CD14-positive monocyte (primary cell): ENCODE data around the gene SLCO4A1. TPM values are rescaled to one million over a fixed set of nuclear protein-coding genes. Genes with fewer than 3 reads are reported as not detected.

Experiments used
- DNase-seq, 3 donors: peaks; one replicate each; pipeline ENCODE4 v3.0.0-alpha.2; 2011 to 2022
- H2AFZ ChIP-seq: 2 replicates; pipeline ENCODE4 v1.6.0; 2012; ENCODE audit warnings: mild to moderate bottlenecking, low read depth, low read length, inconsistent platforms; ENCODE audit not compliant: insufficient read depth, poor library complexity, severe bottlenecking
- H3K27ac ChIP-seq, 2 donors: 1 replicate in 1 of 2; 2 replicates in 1 of 2; pipeline ENCODE4 v1.5.1; 2012 to 2013; ENCODE audit warnings: low read length in 2 of 2, control low read depth in 1 of 2, inconsistent platforms in 1 of 2, low read depth in 1 of 2, mild to moderate bottlenecking in 1 of 2
- H3K27me3 ChIP-seq, 2 donors: one replicate each; pipeline versions ENCODE4 v1.6.0 to v1.6.1; 2011 to 2013; ENCODE audit warnings: low read length in 2 of 2; ENCODE audit not compliant: control insufficient read depth in 2 of 2, insufficient read depth in 2 of 2
- H3K36me3 ChIP-seq, 2 donors: replicated peaks in 1 of 2; 1 replicate in 1 of 2; 2 replicates in 1 of 2; pipeline versions ENCODE4 v1.5.1 to v1.6.1; 2012 to 2013; ENCODE audit warnings: low read length in 2 of 2, control low read depth in 1 of 2, inconsistent platforms in 1 of 2, mild to moderate bottlenecking in 1 of 2; ENCODE audit not compliant: insufficient read depth in 2 of 2, control insufficient read depth in 1 of 2
- H3K4me1 ChIP-seq, 2 donors: 1 replicate in 1 of 2; 2 replicates in 1 of 2; pipeline versions ENCODE4 v1.5.1 to v1.6.1; 2012 to 2013; ENCODE audit warnings: low read length in 2 of 2, control low read depth in 1 of 2, inconsistent platforms in 1 of 2, mild to moderate bottlenecking in 1 of 2, moderate library complexity in 1 of 2; ENCODE audit not compliant: insufficient read depth in 2 of 2, control insufficient read depth in 1 of 2
- H3K4me2 ChIP-seq: replicated peaks from 2 replicates; pipeline ENCODE3; 2012; ENCODE audit warnings: low read length, moderate library complexity, mild to moderate bottlenecking; ENCODE audit not compliant: poor library complexity, severe bottlenecking; ENCODE audit errors: extremely low read depth
- H3K4me3 ChIP-seq, 3 experiments: fragments of 200-600 bp in 1 of 3; sonication (generic) in 1 of 3; replicated peaks in 1 of 3; 1 replicate in 2 of 3; 2 replicates in 1 of 3; pipeline ENCODE4 v1.5.1; 2011 to 2013; ENCODE audit warnings: low read length in 3 of 3, mild to moderate bottlenecking in 3 of 3, control low read depth in 2 of 3, low read depth in 2 of 3, inconsistent platforms in 1 of 3, moderate library complexity in 1 of 3
- H3K79me2 ChIP-seq: 2 replicates; pipeline ENCODE4 v1.6.0; 2012; ENCODE audit warnings: mild to moderate bottlenecking, control low read depth, inconsistent platforms, low read length, moderate library complexity; ENCODE audit not compliant: insufficient read depth
- H3K9ac ChIP-seq: 2 replicates; pipeline ENCODE4 v1.6.0; 2017; ENCODE audit warnings: low read length, mild to moderate bottlenecking; ENCODE audit not compliant: insufficient read depth, poor library complexity, severe bottlenecking
- H3K9me3 ChIP-seq, 2 donors: replicated peaks in 1 of 2; 1 replicate in 1 of 2; 2 replicates in 1 of 2; pipeline versions ENCODE4 v1.5.1 to v1.6.1; 2012 to 2013; ENCODE audit warnings: low read length in 2 of 2, control low read depth in 1 of 2; ENCODE audit not compliant: control insufficient read depth in 1 of 2, insufficient read depth in 1 of 2
- H4K20me1 ChIP-seq: 2 replicates; pipeline ENCODE4 v1.6.0; 2012; ENCODE audit warnings: mild to moderate bottlenecking, low read length, control low read depth, moderate library complexity; ENCODE audit not compliant: insufficient read depth
- H3K27ac Mint-ChIP-seq, 7 donors: one replicate each; pipeline ENCODE4 v1.8.0; 2020; ENCODE audit warnings: mild to moderate bottlenecking in 7 of 7, mixed read lengths in 7 of 7, moderate library complexity in 6 of 7, inconsistent platforms in 2 of 7
- H3K27me3 Mint-ChIP-seq, 3 donors: one replicate each; pipeline ENCODE4 v1.8.0; 2021 to 2022; ENCODE audit warnings: low read depth in 3 of 3, mild to moderate bottlenecking in 3 of 3, mixed read lengths in 3 of 3, moderate library complexity in 3 of 3, inconsistent platforms in 1 of 3
- H3K36me3 Mint-ChIP-seq, 2 donors: one replicate each; pipeline ENCODE4 v1.8.0; 2020; ENCODE audit warnings: mixed read lengths in 2 of 2, inconsistent platforms in 1 of 2, mild to moderate bottlenecking in 1 of 2
- H3K4me1 Mint-ChIP-seq: one replicate; pipeline ENCODE4 v1.8.0; 2020; ENCODE audit warnings: mild to moderate bottlenecking, mixed read lengths
- H3K4me3 Mint-ChIP-seq, 2 donors: one replicate each; pipeline ENCODE4 v1.8.0; 2020; ENCODE audit warnings: mild to moderate bottlenecking in 2 of 2, mixed read lengths in 2 of 2, moderate library complexity in 1 of 2
- H3K9me3 Mint-ChIP-seq, 7 donors: one replicate each; pipeline ENCODE4 v1.8.0; 2020 to 2022; ENCODE audit warnings: mixed read lengths in 7 of 7, mild to moderate bottlenecking in 6 of 7, moderate library complexity in 6 of 7, inconsistent platforms in 2 of 7
- WGBS: methylation state at CpG from one replicate; pipeline ENCODE4 v1.1.5; 2013; ENCODE audit warnings: missing lambda C conversion rate; ENCODE audit not compliant: insufficient coverage; 5-methylcytosine and 5-hydroxymethylcytosine counted together
- intact Hi-C, 2 donors: fragments of 100-400 bp; cut with micrococcal nuclease; formaldehyde crosslinking; loops; one replicate each; pipeline versions ENCODE4 v1.15.0 to v1.15.1; 2023
- polyA plus RNA-seq, 3 donors: library from polyadenylated mRNA; depleted of rRNA in 1 of 3; unstranded in 2 of 3; stranded (reverse) in 1 of 3; fragments of 300-500 nt in 2 of 3; fragments of >200 nt in 1 of 3; fragmentation: Illumina TruSeq in 2 of 3; gene quantifications; 1 replicate in 2 of 3; 2 replicates in 1 of 3; pipeline ENCODE4 v1.2.3, GENCODE V29; 2012 to 2021
- TF ChIP-seq, protein P1 (sequence below): fragments of 200-600 bp; IDR thresholded peaks from one replicate; pipeline ENCODE4 v1.8.0; 2022; ENCODE audit warnings: antibody characterized with exemption, mild to moderate bottlenecking

Gene SLCO4A1
- polyA plus RNA-seq, 3 donors = 0.05 to 0.42 (median 0.26) TPM

DNA sequence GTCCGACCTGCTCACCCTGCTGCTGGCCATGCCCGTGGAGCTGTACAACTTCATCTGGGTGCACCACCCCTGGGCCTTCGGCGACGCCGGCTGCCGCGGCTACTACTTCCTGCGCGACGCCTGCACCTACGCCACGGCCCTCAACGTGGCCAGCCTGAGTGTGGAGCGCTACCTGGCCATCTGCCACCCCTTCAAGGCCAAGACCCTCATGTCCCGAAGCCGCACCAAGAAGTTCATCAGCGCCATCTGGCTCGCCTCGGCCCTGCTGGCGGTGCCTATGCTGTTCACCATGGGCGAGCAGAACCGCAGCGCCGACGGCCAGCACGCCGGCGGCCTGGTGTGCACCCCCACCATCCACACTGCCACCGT lies 67.2 kb downstream of the SLCO4A1 start:
- TF ChIP-seq, protein P1, sequence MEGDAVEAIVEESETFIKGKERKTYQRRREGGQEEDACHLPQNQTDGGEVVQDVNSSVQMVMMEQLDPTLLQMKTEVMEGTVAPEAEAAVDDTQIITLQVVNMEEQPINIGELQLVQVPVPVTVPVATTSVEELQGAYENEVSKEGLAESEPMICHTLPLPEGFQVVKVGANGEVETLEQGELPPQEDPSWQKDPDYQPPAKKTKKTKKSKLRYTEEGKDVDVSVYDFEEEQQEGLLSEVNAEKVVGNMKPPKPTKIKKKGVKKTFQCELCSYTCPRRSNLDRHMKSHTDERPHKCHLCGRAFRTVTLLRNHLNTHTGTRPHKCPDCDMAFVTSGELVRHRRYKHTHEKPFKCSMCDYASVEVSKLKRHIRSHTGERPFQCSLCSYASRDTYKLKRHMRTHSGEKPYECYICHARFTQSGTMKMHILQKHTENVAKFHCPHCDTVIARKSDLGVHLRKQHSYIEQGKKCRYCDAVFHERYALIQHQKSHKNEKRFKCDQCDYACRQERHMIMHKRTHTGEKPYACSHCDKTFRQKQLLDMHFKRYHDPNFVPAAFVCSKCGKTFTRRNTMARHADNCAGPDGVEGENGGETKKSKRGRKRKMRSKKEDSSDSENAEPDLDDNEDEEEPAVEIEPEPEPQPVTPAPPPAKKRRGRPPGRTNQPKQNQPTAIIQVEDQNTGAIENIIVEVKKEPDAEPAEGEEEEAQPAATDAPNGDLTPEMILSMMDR = no peak
- WGBS = 67% methylated on average over 29 of the region's 30 CpGs
- Histone ChIP-seq H2AFZ (no peak overlapping the region), H3K4me3 (peak overlapping the region; percentile 23 to 66 (median 47)), H3K4me1 (peaks cover 40 to 59% of the 10 kb centered on the region in 2 donors), H3K27me3 (peaks cover 0 to 24% of the 10 kb centered on the region in 2 donors), H3K79me2 (peaks cover 28% of the 10 kb centered on the region), H3K27ac (no peak overlapping the region), H3K36me3 (no peaks in the 10 kb centered on the region), H3K4me2 (peak overlapping the region; percentile 85), H4K20me1 (no peaks in the 10 kb centered on the region), H3K9me3 (no peaks in the 10 kb centered on the region), H3K9ac (no peak overlapping the region)
- peak overlapping the region; percentile 77 to 79 for H3K4me3 Mint-ChIP-seq
- H3K4me1 Mint-ChIP-seq = peaks cover 46% of the 10 kb centered on the region
- intact Hi-C loops = loop anchor here in 1 of 2 donors (5.0 kb wide), 1 partner anchor 42 kb away; no protein-coding TSS in a partner anchor
- H3K36me3 Mint-ChIP-seq = peaks cover 10 to 15% of the 10 kb centered on the region in 2 donors
- peaks cover 0 to 5% (median 2%) of the 10 kb centered on the region in 7 donors for H3K9me3 Mint-ChIP-seq
- H3K27me3 Mint-ChIP-seq = peaks cover 24 to 46% (median 44%) of the 10 kb centered on the region in 3 donors
- H3K27ac Mint-ChIP-seq = peak overlapping the region in 1 of 7 donors; percentile 64
- no peak for DNase-seq

DNA sequence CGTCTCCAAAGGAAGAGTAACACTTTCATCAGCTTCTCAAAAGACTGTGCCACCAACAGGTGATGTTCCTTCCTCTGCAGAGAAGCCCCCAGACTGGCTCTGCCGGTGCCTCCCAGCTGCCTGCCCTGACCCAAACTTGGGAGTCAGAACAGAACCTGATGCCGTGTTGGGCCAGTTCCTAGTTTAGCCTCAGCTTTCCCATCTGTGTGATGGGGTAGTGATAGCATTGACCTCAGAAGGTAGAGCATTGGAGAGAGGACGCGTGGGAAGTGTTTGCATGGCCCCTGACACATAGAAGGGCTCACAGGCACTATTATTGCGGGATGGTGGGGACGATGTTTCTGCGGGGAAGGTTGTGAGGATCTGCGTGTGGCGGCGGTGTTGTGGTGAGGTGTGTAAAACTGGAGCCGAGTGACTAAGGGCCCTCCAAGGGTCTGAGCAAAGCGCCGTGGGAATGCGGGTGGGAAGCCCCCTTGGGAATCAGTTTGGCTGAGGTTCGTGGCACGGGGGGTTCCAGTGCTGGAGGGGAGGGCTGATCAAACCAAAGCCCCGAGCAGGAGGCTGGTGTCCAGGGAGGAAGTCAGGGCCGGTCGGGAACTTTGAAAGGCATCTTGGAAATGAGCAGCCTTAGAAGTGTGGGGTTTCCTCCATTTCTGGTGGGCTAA lies 68.0 kb downstream of the SLCO4A1 start:
- peak overlapping the region in 1 of 3 experiments; percentile 66 for H3K4me3 ChIP-seq
- H3K4me1 ChIP-seq = peaks cover 35 to 51% of the 10 kb centered on the region in 2 donors
- TF ChIP-seq, protein P1 = no peak
- intact Hi-C loops = loop anchor here in 1 of 2 donors (2.0 to 5.0 kb wide), 2 partner anchors 22 to 37 kb away; no protein-coding TSS in a partner anchor
- Mint-ChIP-seq H3K4me1 (peaks cover 39% of the 10 kb centered on the region), H3K9me3 (peaks cover 0 to 5% (median 2%) of the 10 kb centered on the region in 7 donors), H3K4me3 (peak overlapping the region; percentile 77 to 79), H3K36me3 (peaks cover 16 to 20% of the 10 kb centered on the region in 2 donors), H3K27ac (peak overlapping the region in 3 of 7 donors; percentile 4 to 35 (median 15)), H3K27me3 (peaks cover 20 to 50% (median 40%) of the 10 kb centered on the region in 3 donors)
- no peaks in the 10 kb centered on the region for H3K9me3 ChIP-seq
- peaks cover 6% of the 10 kb centered on the region for H4K20me1 ChIP-seq
- H3K36me3 ChIP-seq = no peaks in the 10 kb centered on the region
- H3K9ac ChIP-seq = peak overlapping the region; percentile 28
- no peak for DNase-seq
- no peak overlapping the region for H3K27ac ChIP-seq
- peak overlapping the region; percentile 85 for H3K4me2 ChIP-seq
- peaks cover 28% of the 10 kb centered on the region for H3K79me2 ChIP-seq
- 86% methylated on average over 9 of the region's 20 CpGs for WGBS
- peaks cover 0 to 24% of the 10 kb centered on the region in 2 donors for H3K27me3 ChIP-seq
- no peak overlapping the region for H2AFZ ChIP-seq
